DND-41 (cell line): Measurements from ENCODE around the gene DCAF8.

Experiments
- ATAC-seq: fragments of 200-7000 bp; cut with Tn5 transposase; 3 replicates; pipeline ENCODE4 v1.9.1; 2021; ENCODE audit warnings: low read depth; ENCODE audit not compliant: insufficient read depth
- DNase-seq: peaks from one replicate; pipeline ENCODE4 v3.0.0-alpha.2; 2020
- H2AFZ ChIP-seq: 2 replicates; pipeline ENCODE4 v1.6.0; 2012; ENCODE audit warnings: low read depth, low read length
- H3K27ac ChIP-seq: 2 replicates; pipeline ENCODE4 v1.5.1; 2012; ENCODE audit warnings: low read length, inconsistent platforms
- H3K27me3 ChIP-seq: fragments of 200-600 bp; sonication (generic); 2 replicates; pipeline ENCODE4 v1.6.0; 2012; ENCODE audit warnings: low read length, mild to moderate bottlenecking, inconsistent platforms; ENCODE audit not compliant: insufficient read depth, poor library complexity
- H3K36me3 ChIP-seq: 2 replicates; pipeline ENCODE4 v1.5.1; 2012; ENCODE audit warnings: low read length, inconsistent platforms; ENCODE audit not compliant: insufficient read depth
- H3K4me1 ChIP-seq: 2 replicates; pipeline ENCODE4 v1.5.1; 2012; ENCODE audit warnings: mild to moderate bottlenecking, low read length; ENCODE audit not compliant: insufficient read depth
- H3K4me2 ChIP-seq: 2 replicates; pipeline ENCODE4 v1.6.0; 2012; ENCODE audit warnings: mild to moderate bottlenecking, moderate library complexity, low read length, inconsistent platforms; ENCODE audit not compliant: insufficient read depth
- H3K4me3 ChIP-seq, 2 experiments: fragments of 200-600 bp in 1 of 2; shearing (Covaris generic) in 1 of 2; 2 replicates each; pipeline ENCODE4 v1.5.1; 2012 to 2016; ENCODE audit warnings: inconsistent platforms in 2 of 2, low read length in 2 of 2, mild to moderate bottlenecking in 2 of 2, low read depth in 1 of 2, moderate library complexity in 1 of 2
- H3K79me2 ChIP-seq: 2 replicates; pipeline ENCODE4 v1.6.0; 2012; ENCODE audit warnings: low read length, inconsistent platforms; ENCODE audit not compliant: insufficient read depth
- H3K9ac ChIP-seq: 2 replicates; pipeline ENCODE4 v1.6.0; 2012; ENCODE audit warnings: low read depth, mild to moderate bottlenecking, inconsistent platforms, low read length, moderate library complexity
- H3K9me3 ChIP-seq: 2 replicates; pipeline ENCODE4 v1.5.1; 2012; ENCODE audit warnings: low read length, moderate library complexity, mild to moderate bottlenecking, inconsistent platforms; ENCODE audit not compliant: insufficient read depth, severe bottlenecking
- H4K20me1 ChIP-seq: 2 replicates; pipeline ENCODE4 v1.6.0; 2012; ENCODE audit warnings: low read length; ENCODE audit not compliant: insufficient read depth
- CTCF ChIP-seq: IDR thresholded peaks from 2 replicates; pipeline ENCODE4 v1.5.1; 2012; ENCODE audit warnings: borderline replicate concordance, low read length, moderate library complexity, mild to moderate bottlenecking; ENCODE audit not compliant: poor library complexity, severe bottlenecking; ENCODE audit errors: extremely low read depth
- EZH2 ChIP-seq: IDR thresholded peaks from 3 replicates; pipeline ENCODE4 v1.6.1; 2012; ENCODE audit warnings: borderline replicate concordance, low read depth, mild to moderate bottlenecking, moderate library complexity, low read length, inconsistent platforms; ENCODE audit not compliant: severe bottlenecking

DCAF8 gene

GRCh38 chr1:160179336-160179735 is 83.0 kb downstream of the DCAF8 start:
- H3K4me2 ChIP-seq: no peak overlapping the region
- ATAC-seq (no peak), DNase-seq (no peak)
- H3K4me3 ChIP-seq: no peak overlapping the region
- H3K9me3 ChIP-seq: no peaks in the 10 kb centered on the region
- no peaks in the 10 kb centered on the region for H3K4me1 ChIP-seq
- H3K36me3 ChIP-seq: no peaks in the 10 kb centered on the region
- no peak overlapping the region for H2AFZ ChIP-seq
- no peak overlapping the region for H3K27ac ChIP-seq
- no peak for TF ChIP-seq EZH2
- TF ChIP-seq CTCF: no peak
- peaks cover 29% of the 10 kb centered on the region for H3K27me3 ChIP-seq
- H3K79me2 ChIP-seq: no peaks in the 10 kb centered on the region
- no peak overlapping the region for H3K9ac ChIP-seq
- H4K20me1 ChIP-seq: no peaks in the 10 kb centered on the region

- TF ChIP-seq EZH2 (no peak), CTCF (no peak)
- ATAC-seq (no peak), DNase-seq (no peak)
- Histone ChIP-seq H3K4me2 (no peak overlapping the region), H3K4me1 (no peaks in the 10 kb centered on the region), H3K27ac (no peak overlapping the region), H3K36me3 (no peaks in the 10 kb centered on the region), H3K9ac (no peak overlapping the region), H3K4me3 (no peak overlapping the region), H3K27me3 (peaks cover 35% of the 10 kb centered on the region), H4K20me1 (no peaks in the 10 kb centered on the region), H2AFZ (no peak overlapping the region), H3K79me2 (no peaks in the 10 kb centered on the region), H3K9me3 (no peaks in the 10 kb centered on the region)
Observed at GRCh38 chr1:160178731-160179130, 83.6 kb downstream of the DCAF8 start.

GRCh38 chr1:160177667-160178066 is 84.7 kb downstream of the DCAF8 start:
- ATAC-seq: no peak
- Histone ChIP-seq H3K4me3 (no peak overlapping the region), H3K4me1 (no peaks in the 10 kb centered on the region), H3K36me3 (no peaks in the 10 kb centered on the region), H3K9me3 (no peaks in the 10 kb centered on the region), H3K4me2 (no peak overlapping the region), H3K9ac (no peak overlapping the region), H3K27ac (no peak overlapping the region), H2AFZ (no peak overlapping the region), H3K27me3 (peaks cover 37% of the 10 kb centered on the region), H3K79me2 (no peaks in the 10 kb centered on the region), H4K20me1 (no peaks in the 10 kb centered on the region)
- DNase-seq: no peak
- TF ChIP-seq CTCF (no peak), EZH2 (no peak)

GRCh38 chr1:160177231-160177630 is 85.1 kb downstream of the DCAF8 start:
- no peak overlapping the region for H3K4me3 ChIP-seq
- no peak overlapping the region for H3K27ac ChIP-seq
- H3K27me3 ChIP-seq: peaks cover 40% of the 10 kb centered on the region
- no peaks in the 10 kb centered on the region for H3K36me3 ChIP-seq
- no peak overlapping the region for H3K9ac ChIP-seq
- TF ChIP-seq CTCF: no peak
- no peak for TF ChIP-seq EZH2
- no peaks in the 10 kb centered on the region for H3K4me1 ChIP-seq
- H3K79me2 ChIP-seq: no peaks in the 10 kb centered on the region
- no peak for DNase-seq
- H2AFZ ChIP-seq: no peak overlapping the region
- H3K4me2 ChIP-seq: no peak overlapping the region
- no peak for ATAC-seq
- H4K20me1 ChIP-seq: no peaks in the 10 kb centered on the region
- H3K9me3 ChIP-seq: no peaks in the 10 kb centered on the region
